IMR-90 (cell line): Measurements from ENCODE around the gene ADH5.

Experiments used
- CEBPB ChIP-seq: IDR thresholded peaks from 2 replicates; pipeline ENCODE4 v1.6.1; 2012; ENCODE audit warnings: low read depth, low read length, improper control_type of control experiment
- USF2 ChIP-seq: fragments of 150-350 bp; IDR thresholded peaks from 2 replicates; pipeline ENCODE4 v1.6.1; 2017; ENCODE audit warnings: mild to moderate bottlenecking, antibody characterized with exemption, low read length, low read depth

- no peak for TF ChIP-seq CEBPB
- no peak for TF ChIP-seq USF2
Measured at GRCh38 chr4:99062120-99062519, 26.5 kb downstream of the ADH5 start.
